ENCODE measurements around the gene SAMMSON.

Gene SAMMSON

DNA sequence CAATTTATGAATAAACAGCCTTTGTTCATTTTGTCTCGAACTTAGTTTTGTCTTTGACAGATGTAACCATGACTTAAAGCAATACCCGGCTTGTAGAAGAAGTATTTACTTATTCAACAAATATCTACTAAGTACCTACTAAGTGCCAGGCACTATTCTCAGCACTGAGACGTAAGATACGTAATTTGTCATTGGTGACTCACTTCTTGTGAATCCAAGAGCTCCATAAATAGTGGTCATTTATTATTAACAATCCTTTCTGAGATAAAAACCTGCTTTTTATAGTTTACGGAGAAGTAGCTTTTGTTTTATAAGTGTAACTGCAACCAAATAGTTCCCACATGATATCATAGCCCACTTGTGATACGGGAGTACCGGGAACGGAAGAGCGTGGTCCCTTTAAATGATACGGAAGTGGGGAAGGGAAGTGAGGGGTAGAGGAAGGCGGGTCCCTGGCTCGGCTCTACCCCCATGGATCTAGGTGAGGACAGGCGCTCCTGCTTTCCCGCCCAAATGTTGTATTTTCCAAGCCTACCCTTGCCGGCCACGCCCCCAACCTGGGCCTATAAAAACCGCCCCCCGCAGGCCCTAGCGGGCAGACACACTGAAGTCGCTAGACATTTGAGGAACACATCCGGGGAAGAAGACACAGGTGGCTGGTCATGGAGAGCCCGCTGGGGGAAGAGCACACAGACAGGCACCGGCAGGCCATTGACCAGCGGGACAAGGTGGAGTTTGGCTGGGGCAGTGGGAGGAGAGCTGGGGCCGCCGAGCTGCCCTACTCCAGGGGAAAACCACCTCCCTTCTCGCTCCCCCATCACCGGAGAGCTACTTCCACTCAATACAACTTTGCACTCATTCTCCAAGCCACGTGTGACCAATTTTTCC lies at the start of gene SAMMSON:
SAMMSON (plus strand) TSS at position 594 of the 888 bp plus-strand sequence.
- DNase-seq (ENCODE audit: low read depth, low spot score): peak; percentile 17

DNA sequence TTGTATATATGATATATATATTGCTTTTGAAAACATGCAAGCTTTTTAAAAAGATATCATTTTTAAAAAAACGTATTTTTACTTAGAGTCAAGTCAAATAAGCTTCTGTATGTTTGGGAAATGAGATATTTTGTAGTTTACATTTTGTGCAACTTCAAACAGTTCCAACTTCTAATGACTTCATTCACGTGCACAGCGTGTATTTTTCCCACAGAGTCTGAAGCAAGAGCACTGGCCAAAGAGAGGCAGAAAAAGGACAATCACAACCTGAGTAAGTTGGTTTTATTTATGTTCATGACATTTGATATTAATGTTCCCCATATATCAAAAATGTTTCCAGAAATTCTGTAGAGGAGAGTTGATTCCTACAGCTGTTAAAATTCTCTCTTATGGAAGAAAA lies 47.9 kb upstream of the SAMMSON start:
- DNase-seq (ENCODE audit: low read depth, low spot score): no peak

DNA sequence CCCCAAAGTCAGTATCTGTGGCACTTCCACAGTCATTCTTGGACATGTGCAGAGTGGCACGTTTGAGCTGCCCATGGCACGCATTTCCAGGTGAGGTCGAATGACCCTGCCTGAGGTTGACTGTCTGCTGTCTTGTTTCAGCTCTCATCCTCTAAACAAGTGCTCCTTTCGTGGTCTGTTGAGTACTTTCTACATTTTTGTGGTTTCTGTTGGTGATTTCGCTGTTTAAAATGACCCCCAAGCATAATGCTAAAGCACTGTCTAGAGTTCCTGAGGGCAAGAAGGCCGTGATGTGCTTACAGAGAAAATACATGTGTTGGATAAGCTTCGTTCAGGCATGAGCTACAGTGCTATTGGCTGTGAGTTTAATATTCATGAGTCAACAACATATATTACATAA lies 40.0 kb upstream of the SAMMSON start:
- DNase-seq (ENCODE audit: low read depth, low spot score): no peak

DNA sequence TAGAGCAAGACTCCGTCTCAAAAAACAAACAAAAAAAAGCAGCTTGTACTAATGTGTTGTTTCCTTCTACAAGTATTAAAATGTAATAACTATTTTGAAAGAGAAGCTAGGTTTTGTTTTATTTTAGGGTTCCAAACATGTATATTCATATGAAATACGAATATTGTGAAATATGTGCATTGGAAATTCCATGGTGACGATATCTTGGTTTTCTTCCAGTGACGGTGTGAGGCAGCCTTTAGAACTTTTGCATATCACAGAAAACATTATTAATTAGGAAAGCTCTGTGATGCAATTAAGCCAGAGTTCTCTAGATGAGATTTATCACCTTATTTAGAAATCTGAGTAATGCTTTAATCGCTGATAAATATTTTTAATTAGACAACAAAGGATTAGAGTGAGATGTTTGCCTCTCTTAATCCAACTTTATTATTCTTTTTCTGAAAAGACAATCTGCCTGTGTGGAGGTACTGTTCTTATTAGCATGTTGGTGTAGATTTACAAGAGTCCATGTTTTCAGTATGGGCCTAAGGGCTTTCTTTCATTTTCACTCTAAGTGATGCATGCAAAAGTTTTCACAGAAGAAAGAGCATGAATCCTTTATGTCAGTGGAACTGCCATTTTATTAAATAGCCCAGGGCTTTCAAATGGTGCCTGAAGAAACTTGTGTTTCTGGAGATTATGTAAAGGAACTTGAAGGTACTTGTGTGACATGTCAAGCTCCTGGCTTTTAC lies 37.7 kb upstream of the SAMMSON start:
- DNase-seq (ENCODE audit: low read depth, low spot score): no peak

DNA sequence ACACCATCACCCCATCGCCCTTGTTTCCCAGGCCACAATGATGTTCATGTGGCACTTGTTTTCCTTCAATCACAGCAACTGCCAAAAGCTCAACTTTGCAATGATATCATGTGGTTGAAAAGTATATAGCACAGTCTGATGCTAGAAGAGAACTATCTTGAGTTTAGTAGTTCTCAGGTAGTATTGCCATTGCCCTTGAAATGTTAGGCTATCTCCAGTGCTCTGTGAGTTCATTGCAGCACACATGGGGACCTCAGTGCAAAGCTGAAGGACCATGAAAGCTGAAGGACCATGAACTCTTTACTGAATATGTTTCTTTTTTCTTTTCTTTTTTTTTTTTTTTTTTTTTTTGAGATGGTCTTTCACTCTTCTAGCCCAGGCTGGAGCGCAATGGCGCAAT lies 35.9 kb upstream of the SAMMSON start:
- DNase-seq (ENCODE audit: low read depth, low spot score): no peak

DNA sequence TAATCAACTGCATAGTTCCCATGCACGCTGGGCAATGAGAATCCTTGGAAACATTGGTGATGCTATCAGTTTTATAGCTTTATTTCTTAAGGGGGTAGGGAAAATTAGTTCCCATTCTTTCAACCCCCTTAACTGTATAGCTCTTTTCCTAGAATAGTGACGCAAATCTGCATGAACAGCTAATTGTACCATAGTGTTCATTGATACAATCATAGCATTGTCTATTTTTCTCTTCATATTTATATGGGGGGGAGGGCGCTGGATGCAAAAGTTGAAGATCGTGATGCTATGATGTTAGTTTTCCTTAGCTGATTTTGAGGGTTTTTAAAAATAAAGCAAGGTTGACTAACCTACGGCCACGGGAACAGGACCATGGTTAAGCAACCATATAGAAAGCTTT lies 32.4 kb upstream of the SAMMSON start:
- DNase-seq (ENCODE audit: low read depth, low spot score): no peak

DNA sequence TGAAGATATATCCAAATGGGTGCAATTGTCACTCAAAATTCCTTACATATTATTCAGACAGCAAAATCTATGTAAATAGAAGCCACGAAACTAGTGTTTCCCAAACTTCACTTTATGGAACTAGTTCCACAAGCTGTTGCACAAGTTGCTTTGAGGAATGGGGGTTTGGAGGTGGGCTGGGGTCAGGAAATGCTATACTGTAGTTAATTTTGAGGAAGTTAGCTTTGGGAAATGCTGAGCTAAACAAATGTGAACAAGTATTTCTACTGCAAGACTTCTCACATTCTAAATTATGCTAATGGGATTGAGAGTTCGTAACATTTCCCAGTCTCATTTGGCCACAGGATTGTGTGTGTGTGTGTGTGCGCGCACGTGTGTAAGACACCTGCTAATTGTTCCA lies 28.7 kb upstream of the SAMMSON start:
- DNase-seq (ENCODE audit: low read depth, low spot score): no peak

DNA sequence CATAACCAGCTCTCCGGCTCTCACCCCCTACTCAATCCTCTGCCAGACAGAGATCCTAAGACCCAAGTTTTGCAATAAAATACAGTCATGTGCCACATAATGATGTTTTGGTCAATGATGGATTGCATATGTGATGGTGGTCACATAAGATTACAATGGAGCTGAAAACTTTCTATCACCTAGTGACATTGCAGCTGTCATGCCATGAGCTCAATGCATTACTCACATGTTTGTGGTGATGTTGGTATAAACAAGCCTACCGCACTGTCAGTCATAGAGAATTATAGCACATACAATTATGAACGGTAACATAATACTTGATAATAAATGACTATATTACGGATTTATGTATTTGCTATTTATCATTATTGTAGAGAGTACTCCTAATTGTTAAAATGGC lies 26.9 kb upstream of the SAMMSON start:
- no peak for DNase-seq (ENCODE audit: low read depth, low spot score)

DNA sequence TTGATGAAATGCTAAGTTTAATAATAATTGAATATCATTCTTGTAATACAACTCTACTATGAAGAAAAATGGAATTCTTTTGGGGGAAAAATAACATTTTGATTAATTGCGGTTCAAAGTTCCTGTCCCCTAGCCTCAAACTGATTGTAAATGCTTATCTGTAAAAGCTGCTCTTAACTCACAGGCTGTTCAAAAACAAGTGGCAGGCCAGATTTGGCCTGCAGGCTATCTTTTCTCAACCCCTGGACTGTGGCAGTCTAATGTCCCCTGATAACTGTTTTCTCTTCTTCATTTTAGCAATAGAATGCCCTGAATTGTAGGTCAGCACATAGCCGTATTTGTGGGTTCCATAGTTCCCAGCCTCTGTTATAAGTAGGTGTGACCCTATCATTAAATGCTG lies 23.5 kb upstream of the SAMMSON start:
- no peak for DNase-seq (ENCODE audit: low read depth, low spot score)

DNA sequence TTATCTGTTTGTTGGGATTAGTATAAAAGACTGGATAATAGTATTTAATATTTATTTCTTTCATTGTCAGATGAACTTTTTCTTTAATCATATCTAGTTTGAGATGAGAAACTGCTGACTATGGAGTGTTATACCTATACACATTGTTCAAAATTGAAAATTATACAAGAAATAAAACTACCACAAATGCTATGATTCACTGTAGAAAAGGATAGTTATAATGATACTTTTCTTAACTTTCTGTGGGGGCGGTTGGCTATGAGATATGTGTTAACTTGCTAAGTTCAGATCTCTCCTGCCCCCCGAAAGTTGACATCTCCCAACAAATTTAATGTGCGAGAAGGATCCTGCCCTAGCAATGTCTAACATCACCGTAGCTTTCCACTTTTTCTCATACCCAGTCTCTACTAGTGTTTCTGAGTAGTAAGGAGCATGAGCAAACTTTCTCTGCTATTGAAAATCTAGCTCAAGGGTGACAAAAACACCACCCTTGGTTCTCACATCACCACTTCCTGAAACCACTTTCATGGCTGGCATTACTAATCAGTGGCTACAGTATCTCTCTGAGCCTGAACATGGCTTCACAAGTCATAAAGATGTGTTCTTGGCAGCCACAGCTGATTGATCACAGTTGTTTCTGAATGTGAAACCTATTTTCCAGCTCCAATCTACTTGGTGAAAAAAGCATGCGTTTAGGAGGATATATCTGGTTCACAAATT lies 15.8 kb upstream of the SAMMSON start:
- DNase-seq (ENCODE audit: low read depth, low spot score): no peak

DNA sequence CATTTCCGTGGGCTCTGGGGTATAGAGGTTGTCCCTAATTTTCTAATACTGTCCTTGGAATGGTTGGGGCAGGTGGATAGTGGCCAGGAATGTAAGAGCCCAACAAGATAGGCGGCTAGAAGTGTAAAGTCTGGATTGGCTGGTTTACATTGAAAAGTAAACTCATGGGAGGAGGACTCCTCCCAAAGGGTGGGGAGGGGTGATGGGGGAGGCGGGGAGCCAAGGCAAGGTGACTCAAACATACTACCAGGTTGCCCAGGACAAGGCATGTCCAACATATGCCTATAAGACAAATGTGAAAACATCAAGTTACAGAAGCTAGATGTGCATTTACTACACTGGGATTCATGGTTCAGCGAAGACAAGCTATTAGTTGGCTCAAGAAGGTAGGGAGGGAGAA lies 14.3 kb upstream of the SAMMSON start:
- no peak for DNase-seq (ENCODE audit: low read depth, low spot score)

DNA sequence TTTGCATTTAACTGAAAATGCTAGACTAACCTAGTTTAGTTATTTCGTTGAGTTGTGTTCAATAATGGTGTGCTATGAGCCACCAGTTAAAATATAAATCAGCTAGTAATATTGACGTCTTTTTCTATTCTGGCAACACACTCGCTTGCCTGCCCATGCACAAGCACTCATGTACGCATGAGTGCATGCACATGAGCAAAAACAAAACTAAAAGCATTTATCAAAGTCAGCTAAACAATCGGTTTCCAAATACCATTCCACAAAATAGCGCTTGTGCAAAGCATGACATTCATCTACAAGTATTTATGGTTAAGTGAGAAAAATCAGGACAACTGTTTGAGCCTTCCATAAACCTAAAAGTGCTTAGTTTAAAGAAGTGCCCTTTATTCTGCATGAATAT lies 13.1 kb upstream of the SAMMSON start:
- no peak for DNase-seq (ENCODE audit: low read depth, low spot score)

DNA sequence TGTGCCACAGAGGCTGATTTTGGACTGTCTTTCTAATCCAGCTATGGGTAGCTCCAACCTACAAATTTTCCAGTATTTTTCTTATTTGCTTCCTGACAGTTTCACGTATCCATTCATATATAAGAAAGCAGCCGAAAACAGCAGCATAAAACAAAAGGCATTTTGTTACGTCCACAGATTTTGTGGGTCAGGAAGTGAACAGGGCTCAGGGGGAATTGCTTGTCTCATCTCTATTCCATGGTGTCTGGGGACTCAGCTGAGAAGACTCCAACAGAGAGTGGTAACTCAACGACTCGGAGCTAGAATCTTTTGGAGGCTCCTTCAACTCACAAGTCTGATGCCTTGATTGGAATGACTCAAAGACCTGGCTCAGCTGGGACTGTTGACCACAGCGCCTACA lies 11.7 kb upstream of the SAMMSON start:
- DNase-seq (ENCODE audit: low read depth, low spot score): no peak

DNA sequence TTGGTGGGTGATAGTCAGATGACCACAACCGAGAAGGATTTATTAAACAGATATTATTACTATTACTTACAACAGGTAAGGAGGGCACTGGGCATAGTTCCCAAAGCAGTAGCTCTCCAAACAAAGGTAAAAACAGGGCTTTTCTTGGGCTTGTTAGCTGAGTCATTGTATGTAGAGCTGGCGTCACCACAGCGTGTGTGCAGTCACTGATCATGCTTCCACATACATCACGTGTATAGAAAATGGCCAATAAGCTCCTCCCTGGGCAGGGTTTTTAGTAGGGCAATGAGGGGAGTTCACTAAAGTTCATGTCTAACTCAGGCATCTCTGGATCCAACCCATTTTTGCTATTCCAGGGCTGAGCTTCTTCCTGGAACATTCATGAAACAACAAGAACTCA lies 5.8 kb upstream of the SAMMSON start:
- no peak for DNase-seq (ENCODE audit: low read depth, low spot score)

DNA sequence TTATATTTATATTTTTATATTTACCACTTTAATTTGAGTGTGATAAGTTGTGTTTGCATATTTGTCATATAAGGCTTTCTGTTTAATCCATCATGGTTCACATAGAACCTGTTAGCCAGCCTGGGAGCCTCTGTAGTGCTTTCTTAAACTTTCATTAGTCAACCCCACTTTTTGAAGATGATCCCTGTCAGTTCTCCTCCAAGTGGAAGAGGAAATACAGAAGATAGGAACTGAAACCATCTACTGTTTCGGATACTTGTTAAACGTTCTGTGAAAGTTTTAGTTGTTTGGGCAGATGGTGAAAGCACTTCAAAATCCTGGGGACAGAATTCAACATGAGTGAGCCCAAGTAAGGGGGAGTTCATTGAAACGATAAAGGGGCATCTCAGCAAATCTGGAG lies 4.6 kb upstream of the SAMMSON start:
- no peak for DNase-seq (ENCODE audit: low read depth, low spot score)

DNA sequence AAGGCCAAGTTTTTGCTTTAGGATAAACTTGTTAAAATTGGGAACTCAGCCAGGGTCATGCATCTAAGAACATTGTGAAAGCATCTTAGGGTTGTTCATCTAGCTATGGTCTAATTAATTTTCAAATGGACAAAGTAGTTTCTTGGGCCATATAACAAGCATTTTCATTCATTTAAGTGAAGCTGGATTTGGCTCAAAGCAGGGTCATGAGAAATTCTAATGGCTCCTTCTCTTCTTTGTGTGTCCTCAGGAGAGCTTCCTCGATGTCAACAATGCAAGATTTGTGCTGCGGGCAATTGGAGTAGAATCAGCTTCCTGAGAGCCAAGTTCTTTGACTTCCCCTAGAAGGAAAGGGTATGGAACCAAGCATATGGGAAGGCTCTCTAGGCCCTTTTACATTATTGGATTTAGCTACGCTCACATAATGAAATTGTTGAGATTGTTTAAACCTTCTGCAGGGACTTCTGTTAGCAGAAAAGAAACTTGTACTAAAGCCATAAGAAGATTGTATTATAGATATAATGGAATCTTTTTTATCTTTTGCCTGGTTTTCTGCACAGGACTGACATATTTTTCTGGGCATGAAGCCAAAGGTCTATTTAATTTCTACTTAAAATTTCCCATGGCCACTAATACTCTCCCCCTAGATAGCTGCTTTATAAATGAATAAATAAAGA lies 1.8 kb upstream of the SAMMSON start:
- DNase-seq (ENCODE audit: low read depth, low spot score): peak; percentile 4

DNA sequence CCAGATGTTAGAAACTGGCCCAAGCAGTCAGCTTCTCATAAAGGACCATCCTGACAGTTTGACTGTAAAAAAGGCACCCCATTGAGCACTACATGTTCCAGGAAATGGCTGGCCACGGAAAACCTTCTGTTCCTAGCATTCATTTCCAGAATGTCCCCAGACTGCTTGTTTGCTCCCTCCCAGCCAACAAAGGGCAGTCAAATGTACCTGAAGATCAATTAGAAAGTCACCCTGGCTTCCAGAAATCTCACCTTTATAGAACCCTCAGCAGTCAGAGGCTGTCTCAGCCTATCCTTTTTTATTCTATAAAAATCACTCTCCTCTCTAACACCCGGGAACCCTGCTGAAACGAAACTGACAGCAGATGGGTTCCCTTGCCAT lies 784 bp upstream of the SAMMSON start:
- DNase-seq (ENCODE audit: low read depth, low spot score): no peak

DNA sequence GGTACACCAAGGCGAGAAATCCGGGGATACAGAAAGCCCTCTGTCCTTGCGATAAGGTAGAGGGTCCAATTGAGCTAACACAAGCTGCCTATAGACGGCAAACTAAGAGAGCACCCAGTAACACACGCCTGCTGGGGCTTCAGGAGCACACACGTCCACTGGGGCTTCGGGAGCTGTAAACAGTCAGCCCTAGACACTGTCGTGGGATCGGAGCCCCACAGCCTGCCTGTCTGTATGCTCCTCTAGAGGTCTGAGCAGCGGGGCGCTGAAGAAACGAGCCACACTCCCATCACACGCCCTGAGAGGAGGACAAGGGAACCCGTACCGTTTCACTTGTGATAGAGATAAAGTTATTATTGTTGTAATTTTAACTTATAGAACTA lies 486 bp downstream of the SAMMSON start:
- DNase-seq (ENCODE audit: low read depth, low spot score): no peak

DNA sequence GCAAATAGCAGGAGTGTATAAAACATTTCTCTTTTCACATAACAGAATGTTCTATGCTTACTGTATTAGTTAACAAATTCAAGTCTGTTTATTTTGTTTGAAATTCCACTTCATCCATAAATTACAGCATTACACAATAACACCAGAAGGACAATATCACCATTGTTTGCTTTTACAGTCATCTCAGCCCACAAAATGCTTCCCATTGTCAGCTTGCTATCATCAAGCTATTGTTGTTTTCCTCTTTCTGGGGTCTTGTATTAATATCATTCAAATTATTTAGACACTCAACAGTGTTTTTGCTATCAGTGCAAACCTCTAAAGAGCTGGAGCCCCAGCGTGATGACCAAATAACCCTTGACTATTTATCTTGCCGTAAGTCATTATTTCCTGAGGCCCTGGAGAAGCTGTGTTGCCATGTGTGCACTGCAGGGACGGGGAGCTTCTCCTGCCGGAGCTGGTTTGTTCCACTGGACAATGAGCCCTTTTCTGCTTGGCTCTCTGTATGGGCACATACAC lies 1.1 kb downstream of the SAMMSON start:
- no peak for DNase-seq (ENCODE audit: low read depth, low spot score)

DNA sequence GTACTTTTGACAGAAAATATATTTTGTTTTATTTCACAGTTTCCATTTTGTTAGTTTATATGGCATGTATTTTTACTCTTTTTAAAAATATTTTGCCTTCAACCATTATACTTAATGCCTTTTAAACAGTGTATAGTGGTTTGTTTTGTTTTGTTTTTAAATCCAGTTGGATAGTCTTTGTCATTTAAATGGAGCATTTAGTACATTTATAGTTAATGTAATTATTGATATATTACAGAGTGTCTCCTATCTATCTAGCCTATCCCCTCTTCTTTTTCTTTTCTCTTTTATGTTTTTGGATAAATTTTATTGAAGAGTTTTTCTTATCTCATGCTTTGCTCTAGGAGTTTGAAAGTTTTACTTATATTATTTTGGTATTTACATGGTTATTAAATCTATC lies 3.6 kb downstream of the SAMMSON start:
- DNase-seq (ENCODE audit: low read depth, low spot score): no peak

DNA sequence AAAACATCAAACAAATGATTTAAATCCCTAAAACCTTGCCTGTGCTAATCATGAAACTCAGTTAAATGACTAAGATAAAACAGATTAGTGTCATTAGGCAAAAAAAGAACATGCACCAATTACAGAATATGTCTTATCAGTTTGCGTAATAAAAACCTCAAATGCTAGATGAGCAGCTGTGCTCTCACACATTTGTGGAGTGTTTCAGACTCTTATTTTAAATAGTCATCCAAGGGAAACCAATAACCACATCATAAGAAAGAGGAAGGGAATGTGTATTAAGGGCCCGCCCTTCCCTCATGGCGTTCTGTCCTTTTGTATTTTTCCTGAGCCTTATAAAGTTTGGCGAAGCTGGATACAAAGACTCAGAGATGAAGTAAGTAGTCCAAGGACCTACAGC lies 6.6 kb downstream of the SAMMSON start:
- DNase-seq (ENCODE audit: low read depth, low spot score): no peak

DNA sequence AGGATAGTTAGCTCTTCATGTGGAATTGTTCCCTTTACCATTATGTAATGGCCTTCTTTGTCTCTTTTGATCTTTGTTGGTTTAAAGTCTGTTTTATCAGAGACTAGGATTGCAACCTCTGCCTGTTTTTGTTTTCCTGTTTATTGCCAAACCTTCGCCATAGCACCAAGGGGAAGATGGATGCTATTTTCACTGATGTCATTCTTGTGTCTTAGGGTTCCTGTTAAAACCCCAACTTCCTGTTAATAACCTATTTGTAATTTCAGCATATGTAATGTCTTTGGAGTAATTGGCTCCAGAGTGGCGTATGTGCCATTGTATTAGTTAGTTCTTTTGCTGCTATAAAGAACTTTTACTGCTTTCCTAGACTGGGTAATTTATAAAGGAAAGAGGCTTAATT lies 10.8 kb downstream of the SAMMSON start:
- no peak for DNase-seq (ENCODE audit: low read depth, low spot score)

Data from ELF-1 (cell line).